HepG2 (cell line): ENCODE results near the gene CCDC18. TPM values are rescaled to one million over a fixed set of nuclear protein-coding genes. Genes with fewer than 3 reads are reported as not detected.

Experiments used
- ATAC-seq: fragments of 200-7000 bp; cut with Tn5 transposase; 3 replicates; pipeline ENCODE4 v1.9.1; 2020; ENCODE audit warnings: mild to moderate bottlenecking, moderate library complexity
- BruUV-seq: library from RNA; stranded (reverse); fragments of 400-500 nt; replicated peaks from 2 replicates; lab custom pipeline; 2021; lab: Mats Ljungman, UMichigan
- CTCF ChIA-PET: fragments of 300-600 bp; formaldehyde crosslinking; extraction: SDS; loops from one replicate; lab custom pipeline; 2021; ENCODE audit warnings: low total read pairs, inconsistent platforms, low intra/inter-chr PET ratio; lab: Yijun Ruan, JAX
- POLR2A ChIA-PET: fragments of 350-600 bp; sonication (Branson Sonifier 250); formaldehyde crosslinking; loops from one replicate; lab custom pipeline; 2020; ENCODE audit warnings: antibody characterized with exemption, inconsistent platforms; lab: Yijun Ruan, JAX
- DNase-seq: peaks from one replicate; pipeline ENCODE4 v3.0.0-alpha.2; 2015; ENCODE audit warnings: low spot score
- FAIRE-seq: peaks from 3 replicates; lab custom pipeline; 2011; peaks lifted over from hg19 to GRCh38; lab: Jason Lieb, UNC
- H2AFZ ChIP-seq: one replicate; pipeline ENCODE4 v1.6.1; 2011; ENCODE audit warnings: low read length, inconsistent platforms
- H3K27ac ChIP-seq: fragments of 300-600 bp; 3 replicates; pipeline ENCODE4 v1.8.0; 2011; ENCODE audit warnings: mixed run types, mild to moderate bottlenecking, mixed read lengths, low read length, inconsistent platforms; ENCODE audit not compliant: insufficient read depth; ENCODE audit errors: extremely low read length
- H3K27me3 ChIP-seq, 2 experiments: fragments of 200-600 bp in 1 of 2; 2 replicates in 1 of 2; 3 replicates in 1 of 2; pipeline versions ENCODE4 v1.6.0 to v1.8.0; 2011; ENCODE audit warnings: low read length in 2 of 2, mild to moderate bottlenecking in 2 of 2, moderate library complexity in 2 of 2, inconsistent platforms in 1 of 2; ENCODE audit not compliant: insufficient read depth in 2 of 2, control insufficient read depth in 1 of 2
- H3K36me3 ChIP-seq, 2 experiments: fragments of 200-600 bp in 1 of 2; replicated peaks in 1 of 2; 2 replicates in 1 of 2; 3 replicates in 1 of 2; pipeline versions ENCODE4 v1.5.1 to v1.8.0; 2011; ENCODE audit warnings: low read length in 2 of 2, inconsistent platforms in 1 of 2; ENCODE audit not compliant: insufficient read depth in 2 of 2, control insufficient read depth in 1 of 2
- H3K4me1 ChIP-seq: 2 replicates; pipeline ENCODE4 v1.5.1; 2012; ENCODE audit warnings: low read length, inconsistent platforms; ENCODE audit not compliant: insufficient read depth
- H3K4me2 ChIP-seq: 2 replicates; pipeline ENCODE4 v1.6.0; 2011; ENCODE audit warnings: low read depth, low read length, inconsistent platforms
- H3K4me3 ChIP-seq, 3 experiments: fragments of 200-600 bp in 1 of 3; sonication (generic), shearing (Covaris generic) in 1 of 3; replicated peaks in 1 of 3; 2 replicates each; pipeline ENCODE4 v1.5.1; 2011 to 2016; ENCODE audit warnings: low read length in 3 of 3, inconsistent platforms in 2 of 3, low read depth in 2 of 3, mild to moderate bottlenecking in 2 of 3, control low read depth in 1 of 3, mixed read lengths in 1 of 3; ENCODE audit not compliant: insufficient read depth in 1 of 3
- H3K79me2 ChIP-seq: one replicate; pipeline ENCODE4 v1.6.1; 2011; ENCODE audit warnings: low read length, inconsistent platforms; ENCODE audit not compliant: insufficient read depth
- H3K9ac ChIP-seq: 2 replicates; pipeline ENCODE4 v1.6.0; 2011; ENCODE audit warnings: mild to moderate bottlenecking, low read depth, low read length, inconsistent platforms; ENCODE audit not compliant: insufficient read depth
- H3K9me3 ChIP-seq: 2 replicates; pipeline ENCODE4 v1.5.1; 2012; ENCODE audit warnings: mild to moderate bottlenecking, low read length
- H4K20me1 ChIP-seq: 2 replicates; pipeline ENCODE4 v1.6.0; 2011; ENCODE audit warnings: inconsistent platforms, mild to moderate bottlenecking, low read length, moderate library complexity; ENCODE audit not compliant: insufficient read depth
- AHR ChIP-seq: IDR thresholded peaks from 2 replicates; pipeline ENCODE4 v1.6.1; 2018; ENCODE audit warnings: missing genetic modification reagents, missing compliant biosample characterization
- ISX ChIP-seq: sonication (generic); formaldehyde crosslinking; conservative IDR thresholded peaks from 2 replicates; pipeline ENCODE4 v1.5.0; 2020; ENCODE audit warnings: missing genetic modification reagents
- MIXL1 ChIP-seq: IDR thresholded peaks from 2 replicates; pipeline ENCODE4 v1.6.1; 2016
- NFKBIZ ChIP-seq: IDR thresholded peaks from 2 replicates; pipeline ENCODE4 v1.6.1; 2018; ENCODE audit warnings: missing genetic modification reagents, missing compliant biosample characterization
- PHF20 ChIP-seq: sonication (generic); formaldehyde crosslinking; IDR thresholded peaks from 2 replicates; pipeline ENCODE4 v1.5.0; 2020; ENCODE audit warnings: mild to moderate bottlenecking, missing genetic modification reagents
- SIN3A ChIP-seq: IDR thresholded peaks from 2 replicates; pipeline ENCODE4 v1.6.1; 2011; ENCODE audit warnings: low read depth, mild to moderate bottlenecking, control low read depth, low read length, borderline replicate concordance
- ZEB1 ChIP-seq: IDR thresholded peaks from 2 replicates; pipeline ENCODE4 v1.6.1; 2012; ENCODE audit warnings: mild to moderate bottlenecking, low read depth, inconsistent platforms; ENCODE audit not compliant: insufficient replicate concordance
- ZNF501 ChIP-seq: sonication (generic); formaldehyde crosslinking; IDR thresholded peaks from 2 replicates; pipeline ENCODE4 v1.5.1; 2020; ENCODE audit warnings: mild to moderate bottlenecking, moderate library complexity, missing genetic modification reagents
- ZNF607 ChIP-seq: sonication (generic); formaldehyde crosslinking; IDR thresholded peaks from 2 replicates; pipeline ENCODE4 v1.5.1; 2020; ENCODE audit warnings: missing genetic modification reagents, mild to moderate bottlenecking, borderline replicate concordance
- in situ Hi-C: cut with HindIII; loops from 2 replicates; pipeline ENCODE4 v1.10.0; 2017; ENCODE audit warnings: low pct_unique_long_range_greater_than_20kb; ENCODE audit not compliant: extremely low pct_ligation_motif_present
- intact Hi-C: fragments of 100-400 bp; cut with micrococcal nuclease; formaldehyde crosslinking; loops from one replicate; pipeline ENCODE4 v1.10.0; 2022; ENCODE audit not compliant: unreplicated experiment
- polyA plus RNA-seq, 8 experiments: library from polyadenylated mRNA; depleted of rRNA in 3 of 8; stranded (reverse) in 7 of 8; unstranded in 1 of 8; fragments of >200 nt; fragmentation: Illumina TruSeq in 4 of 8; extraction: Trizol in 4 of 8; gene quantifications; 2 replicates each; pipeline versions ENCODE4 v1.2.1 to v1.2.3, GENCODE V29; 2011 to 2016; ENCODE audit warnings: low read depth in 4 of 8, missing spikeins in 1 of 8, mixed read lengths in 1 of 8; ENCODE audit not compliant: insufficient read depth in 1 of 8
- total RNA-seq, 5 experiments: library from RNA; depleted of rRNA; stranded (reverse); fragments of >200 nt; fragmentation: Illumina TruSeq; extraction: Trizol; gene quantifications; 2 replicates each; pipeline ENCODE4 v1.2.3, GENCODE V29; 2016; ENCODE audit warnings: low read depth in 1 of 5
- TF ChIP-seq, protein P1 (sequence below), 2 experiments: sonication (generic) in 1 of 2; formaldehyde crosslinking in 1 of 2; IDR thresholded peaks; 2 replicates each; pipeline versions ENCODE4 v1.4.0 to v1.6.1; 2016 to 2020; ENCODE audit warnings: borderline replicate concordance in 1 of 2, low read depth in 1 of 2, mild to moderate bottlenecking in 1 of 2, missing genetic modification reagents in 1 of 2
- TF ChIP-seq, protein P2 (sequence below): sonication (generic); formaldehyde crosslinking; IDR thresholded peaks from 2 replicates; pipeline ENCODE4 v1.4.0; 2020; ENCODE audit warnings: missing genetic modification reagents, borderline replicate concordance
- TF ChIP-seq, protein P3 (sequence below): sonication (generic); formaldehyde crosslinking; IDR thresholded peaks from 2 replicates; pipeline ENCODE4 v1.8.0; 2022; ENCODE audit warnings: mild to moderate bottlenecking, missing genetic modification reagents, moderate library complexity
- TF ChIP-seq, protein P4 (sequence below): sonication (generic); formaldehyde crosslinking; IDR thresholded peaks from 2 replicates; pipeline ENCODE4 v1.9.0; 2022; ENCODE audit warnings: low read depth, missing genetic modification reagents
- TF ChIP-seq, protein P5 (sequence below): sonication (generic); formaldehyde crosslinking; IDR thresholded peaks from 2 replicates; pipeline ENCODE4 v1.4.0; 2020; ENCODE audit warnings: missing genetic modification reagents

Gene CCDC18
- total and polyA plus RNA-seq, 2 of the 13 experiments (the other 11 are each of a cell fraction or from before 2014, with no cell fraction given) = 1.9 to 18.4 TPM

DNA sequence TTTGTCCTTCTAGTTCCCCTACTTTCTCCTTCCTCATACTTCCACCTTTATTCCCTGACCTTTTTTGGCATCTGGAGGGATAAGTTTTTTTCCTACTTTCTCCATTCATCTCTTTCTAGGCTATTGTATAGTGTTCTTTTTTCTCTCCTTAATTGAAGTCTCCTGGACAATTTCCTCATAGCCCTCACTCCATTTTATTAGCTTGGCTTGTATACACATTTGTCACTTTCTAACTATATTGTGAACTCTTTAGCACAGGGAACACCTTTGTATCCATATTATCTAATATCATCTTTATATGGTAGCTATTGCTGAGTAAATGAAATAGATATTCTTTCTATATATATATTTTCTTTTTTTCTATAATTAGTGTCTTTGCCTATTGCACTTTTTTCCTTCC is 47.9 kb upstream of the CCDC18 start:
- Histone ChIP-seq H3K36me3 (peaks cover 12 to 50% of the 10 kb centered on the region in 2 experiments), H3K4me3 (no peak overlapping the region), H3K27me3 (no peaks in the 10 kb centered on the region), H3K4me1 (peaks cover 15% of the 10 kb centered on the region), H3K27ac (no peak overlapping the region), H3K9ac (no peak overlapping the region), H3K4me2 (no peak overlapping the region), H4K20me1 (no peaks in the 10 kb centered on the region; the same call in 1 of the 2 replicates), H2AFZ (no peak overlapping the region), H3K79me2 (no peaks in the 10 kb centered on the region), H3K9me3 (no peaks in the 10 kb centered on the region)
- DNase-seq = no peak
- in situ Hi-C loops = no loop called here
- intact Hi-C loops = no loop called here
- no peak for ATAC-seq
- FAIRE-seq = no peak
- POLR2A ChIA-PET = no interaction called here
- CTCF ChIA-PET = no interaction called here
- no TSS peak for BruUV-seq
- TF ChIP-seq ZNF607 (no peak), ZEB1 (no peak), ZNF501 (CRISPR knock-in tag) (no peak), SIN3A (no peak), PHF20 (CRISPR knock-in tag) (no peak), MIXL1 (CRISPR knock-in tag) (no peak), ISX (CRISPR knock-in tag) (no peak), AHR (no peak), NFKBIZ (no peak)
- TF ChIP-seq, protein P1, sequence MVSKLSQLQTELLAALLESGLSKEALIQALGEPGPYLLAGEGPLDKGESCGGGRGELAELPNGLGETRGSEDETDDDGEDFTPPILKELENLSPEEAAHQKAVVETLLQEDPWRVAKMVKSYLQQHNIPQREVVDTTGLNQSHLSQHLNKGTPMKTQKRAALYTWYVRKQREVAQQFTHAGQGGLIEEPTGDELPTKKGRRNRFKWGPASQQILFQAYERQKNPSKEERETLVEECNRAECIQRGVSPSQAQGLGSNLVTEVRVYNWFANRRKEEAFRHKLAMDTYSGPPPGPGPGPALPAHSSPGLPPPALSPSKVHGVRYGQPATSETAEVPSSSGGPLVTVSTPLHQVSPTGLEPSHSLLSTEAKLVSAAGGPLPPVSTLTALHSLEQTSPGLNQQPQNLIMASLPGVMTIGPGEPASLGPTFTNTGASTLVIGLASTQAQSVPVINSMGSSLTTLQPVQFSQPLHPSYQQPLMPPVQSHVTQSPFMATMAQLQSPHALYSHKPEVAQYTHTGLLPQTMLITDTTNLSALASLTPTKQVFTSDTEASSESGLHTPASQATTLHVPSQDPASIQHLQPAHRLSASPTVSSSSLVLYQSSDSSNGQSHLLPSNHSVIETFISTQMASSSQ (IDR thresholded peaks at IDR 0.05; ENCODE audit: low read depth) = no peak
- TF ChIP-seq, protein P1 (CRISPR knock-in tag; IDR thresholded peaks at IDR 0.05; ENCODE audit: borderline replicate concordance) = no peak
- TF ChIP-seq, protein P2, sequence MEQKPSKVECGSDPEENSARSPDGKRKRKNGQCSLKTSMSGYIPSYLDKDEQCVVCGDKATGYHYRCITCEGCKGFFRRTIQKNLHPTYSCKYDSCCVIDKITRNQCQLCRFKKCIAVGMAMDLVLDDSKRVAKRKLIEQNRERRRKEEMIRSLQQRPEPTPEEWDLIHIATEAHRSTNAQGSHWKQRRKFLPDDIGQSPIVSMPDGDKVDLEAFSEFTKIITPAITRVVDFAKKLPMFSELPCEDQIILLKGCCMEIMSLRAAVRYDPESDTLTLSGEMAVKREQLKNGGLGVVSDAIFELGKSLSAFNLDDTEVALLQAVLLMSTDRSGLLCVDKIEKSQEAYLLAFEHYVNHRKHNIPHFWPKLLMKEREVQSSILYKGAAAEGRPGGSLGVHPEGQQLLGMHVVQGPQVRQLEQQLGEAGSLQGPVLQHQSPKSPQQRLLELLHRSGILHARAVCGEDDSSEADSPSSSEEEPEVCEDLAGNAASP (CRISPR knock-in tag) = no peak
- TF ChIP-seq, protein P3, sequence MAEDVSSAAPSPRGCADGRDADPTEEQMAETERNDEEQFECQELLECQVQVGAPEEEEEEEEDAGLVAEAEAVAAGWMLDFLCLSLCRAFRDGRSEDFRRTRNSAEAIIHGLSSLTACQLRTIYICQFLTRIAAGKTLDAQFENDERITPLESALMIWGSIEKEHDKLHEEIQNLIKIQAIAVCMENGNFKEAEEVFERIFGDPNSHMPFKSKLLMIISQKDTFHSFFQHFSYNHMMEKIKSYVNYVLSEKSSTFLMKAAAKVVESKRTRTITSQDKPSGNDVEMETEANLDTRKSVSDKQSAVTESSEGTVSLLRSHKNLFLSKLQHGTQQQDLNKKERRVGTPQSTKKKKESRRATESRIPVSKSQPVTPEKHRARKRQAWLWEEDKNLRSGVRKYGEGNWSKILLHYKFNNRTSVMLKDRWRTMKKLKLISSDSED (CRISPR knock-in tag) = no peak
- TF ChIP-seq, protein P4, sequence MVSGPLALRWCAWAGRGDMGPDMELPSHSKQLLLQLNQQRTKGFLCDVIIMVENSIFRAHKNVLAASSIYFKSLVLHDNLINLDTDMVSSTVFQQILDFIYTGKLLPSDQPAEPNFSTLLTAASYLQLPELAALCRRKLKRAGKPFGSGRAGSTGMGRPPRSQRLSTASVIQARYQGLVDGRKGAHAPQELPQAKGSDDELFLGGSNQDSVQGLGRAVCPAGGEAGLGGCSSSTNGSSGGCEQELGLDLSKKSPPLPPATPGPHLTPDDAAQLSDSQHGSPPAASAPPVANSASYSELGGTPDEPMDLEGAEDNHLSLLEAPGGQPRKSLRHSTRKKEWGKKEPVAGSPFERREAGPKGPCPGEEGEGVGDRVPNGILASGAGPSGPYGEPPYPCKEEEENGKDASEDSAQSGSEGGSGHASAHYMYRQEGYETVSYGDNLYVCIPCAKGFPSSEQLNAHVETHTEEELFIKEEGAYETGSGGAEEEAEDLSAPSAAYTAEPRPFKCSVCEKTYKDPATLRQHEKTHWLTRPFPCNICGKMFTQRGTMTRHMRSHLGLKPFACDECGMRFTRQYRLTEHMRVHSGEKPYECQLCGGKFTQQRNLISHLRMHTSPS (CRISPR knock-in tag) = no peak
- TF ChIP-seq, protein P5, sequence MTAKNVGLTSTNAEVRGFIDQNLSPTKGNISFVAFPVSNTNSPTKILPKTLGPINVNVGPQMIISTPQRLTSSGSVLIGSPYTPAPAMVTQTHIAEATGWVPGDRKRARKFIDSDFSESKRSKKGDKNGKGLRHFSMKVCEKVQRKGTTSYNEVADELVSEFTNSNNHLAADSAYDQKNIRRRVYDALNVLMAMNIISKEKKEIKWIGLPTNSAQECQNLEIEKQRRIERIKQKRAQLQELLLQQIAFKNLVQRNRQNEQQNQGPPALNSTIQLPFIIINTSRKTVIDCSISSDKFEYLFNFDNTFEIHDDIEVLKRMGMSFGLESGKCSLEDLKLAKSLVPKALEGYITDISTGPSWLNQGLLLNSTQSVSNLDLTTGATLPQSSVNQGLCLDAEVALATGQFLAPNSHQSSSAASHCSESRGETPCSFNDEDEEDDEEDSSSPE (CRISPR knock-in tag) = no peak
